Uterus (tissue), 2 donors: Measurements from ENCODE around the gene MEF2C.
"Not testable (repeated sequence)": the region's sequence is repeated elsewhere in the genome, so short reads cannot be mapped to it uniquely, and the experiment has no call there.

Experiments used
- POLR2A ChIP-seq, 2 donors: fragments of 450-650 bp; IDR thresholded peaks; one replicate each; pipeline ENCODE4 v1.6.1; 2016; ENCODE audit warnings: antibody characterized with exemption in 2 of 2, mild to moderate bottlenecking in 1 of 2, moderate library complexity in 1 of 2
- TF ChIP-seq, protein P1 (sequence below), 4 experiments: fragments of 200-600 bp in 2 of 4; fragments of 450-650 bp in 2 of 4; sonication (generic) in 2 of 4; IDR thresholded peaks; one replicate each; pipeline ENCODE4 v1.5.1; 2016 to 2019; ENCODE audit warnings: antibody characterized with exemption in 4 of 4, mild to moderate bottlenecking in 2 of 4, moderate library complexity in 1 of 4

DNA sequence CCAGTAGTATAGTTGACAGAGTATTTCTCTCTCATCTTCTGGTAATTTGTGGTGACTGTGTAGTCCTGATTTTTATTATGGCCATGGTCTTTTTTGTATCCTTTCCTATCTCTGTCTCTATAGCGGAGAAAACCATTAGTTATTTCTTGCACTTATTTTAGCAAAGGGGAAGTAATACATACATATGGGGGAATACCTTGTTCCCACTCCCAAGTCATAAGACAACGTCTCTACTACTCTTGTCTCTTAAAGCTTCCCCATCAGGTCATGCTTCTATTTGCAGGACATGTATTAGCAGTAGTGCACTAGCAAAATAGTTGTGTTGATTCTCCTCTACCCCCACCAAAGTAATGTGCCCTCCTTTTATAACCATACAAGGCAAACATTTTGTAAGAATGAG is 29.8 kb upstream of the MEF2C start:
- TF ChIP-seq POLR2A (IDR thresholded peaks at IDR 0.05), result not testable (repeated sequence)
- TF ChIP-seq, protein P1, sequence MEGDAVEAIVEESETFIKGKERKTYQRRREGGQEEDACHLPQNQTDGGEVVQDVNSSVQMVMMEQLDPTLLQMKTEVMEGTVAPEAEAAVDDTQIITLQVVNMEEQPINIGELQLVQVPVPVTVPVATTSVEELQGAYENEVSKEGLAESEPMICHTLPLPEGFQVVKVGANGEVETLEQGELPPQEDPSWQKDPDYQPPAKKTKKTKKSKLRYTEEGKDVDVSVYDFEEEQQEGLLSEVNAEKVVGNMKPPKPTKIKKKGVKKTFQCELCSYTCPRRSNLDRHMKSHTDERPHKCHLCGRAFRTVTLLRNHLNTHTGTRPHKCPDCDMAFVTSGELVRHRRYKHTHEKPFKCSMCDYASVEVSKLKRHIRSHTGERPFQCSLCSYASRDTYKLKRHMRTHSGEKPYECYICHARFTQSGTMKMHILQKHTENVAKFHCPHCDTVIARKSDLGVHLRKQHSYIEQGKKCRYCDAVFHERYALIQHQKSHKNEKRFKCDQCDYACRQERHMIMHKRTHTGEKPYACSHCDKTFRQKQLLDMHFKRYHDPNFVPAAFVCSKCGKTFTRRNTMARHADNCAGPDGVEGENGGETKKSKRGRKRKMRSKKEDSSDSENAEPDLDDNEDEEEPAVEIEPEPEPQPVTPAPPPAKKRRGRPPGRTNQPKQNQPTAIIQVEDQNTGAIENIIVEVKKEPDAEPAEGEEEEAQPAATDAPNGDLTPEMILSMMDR (IDR thresholded peaks at IDR 0.05), result not testable (repeated sequence)
